SK-N-MC (cell line): ENCODE measurements around the gene AVL9.

Experiments
- DNase-seq: peaks from one replicate; pipeline ENCODE4 v3.0.0-alpha.2; 2011; ENCODE audit warnings: low read depth, low spot score
- H3K27ac ChIP-seq: fragments of 200-600 bp; sonication (generic); 2 replicates; pipeline ENCODE4 v1.5.1; 2016; ENCODE audit warnings: mixed run types
- H3K36me3 ChIP-seq: fragments of 200-600 bp; sonication (generic); 2 replicates; pipeline ENCODE4 v1.6.1; 2017; ENCODE audit warnings: antibody characterized with exemption, low read length, mixed read lengths; ENCODE audit not compliant: insufficient read depth
- H3K4me3 ChIP-seq: fragments of 200-600 bp; sonication (generic); 2 replicates; pipeline ENCODE4 v1.5.1; 2016
- H3K9ac ChIP-seq: fragments of 200-600 bp; sonication (generic); 2 replicates; pipeline ENCODE4 v1.8.0; 2017; ENCODE audit warnings: mixed run types, mixed read lengths; ENCODE audit not compliant: insufficient read length
- H3K9me3 ChIP-seq: fragments of 200-600 bp; sonication (generic); 2 replicates; pipeline ENCODE4 v1.6.1; 2017; ENCODE audit warnings: low read depth, mild to moderate bottlenecking, antibody characterized with exemption, low read length, moderate library complexity, mixed read lengths
- EZH2 ChIP-seq: fragments of 200-600 bp; sonication (generic); IDR thresholded peaks from one replicate; pipeline ENCODE4 v1.6.1; 2017; ENCODE audit warnings: antibody characterized with exemption
- FOXP2 ChIP-seq: optimal IDR thresholded peaks from 2 replicates; pipeline ENCODE3; 2011; ENCODE audit warnings: mild to moderate bottlenecking, moderate library complexity; ENCODE audit not compliant: insufficient read depth; ENCODE audit errors: extremely low read length, control extremely low read depth
- POLR2AphosphoS5 ChIP-seq: IDR thresholded peaks from 2 replicates; pipeline ENCODE4 v1.6.1; 2012; ENCODE audit warnings: mild to moderate bottlenecking, low read depth, low read length, borderline replicate concordance

Gene AVL9

DNA sequence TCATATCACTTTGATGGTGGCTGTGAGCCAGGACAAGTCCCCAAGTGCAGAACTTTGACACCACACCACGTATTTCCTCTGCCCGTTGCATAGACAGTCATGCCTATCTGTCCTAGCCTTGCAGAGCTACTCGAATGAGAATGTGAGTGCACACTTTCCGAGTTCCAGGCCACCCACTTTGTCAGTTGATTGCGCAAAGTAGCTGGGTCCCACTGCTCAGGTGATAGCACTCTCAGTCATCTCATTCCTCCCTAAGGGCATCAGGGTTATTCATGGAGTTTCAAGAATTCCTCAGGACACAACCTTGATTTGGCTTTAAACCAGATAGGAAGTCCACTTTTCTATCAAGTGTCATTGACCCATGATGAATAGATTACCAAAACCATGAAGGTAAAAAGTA is 24.4 kb upstream of the AVL9 start:
- TF ChIP-seq FOXP2: no peak
- H3K9me3 ChIP-seq: no peaks in the 10 kb centered on the region

DNA sequence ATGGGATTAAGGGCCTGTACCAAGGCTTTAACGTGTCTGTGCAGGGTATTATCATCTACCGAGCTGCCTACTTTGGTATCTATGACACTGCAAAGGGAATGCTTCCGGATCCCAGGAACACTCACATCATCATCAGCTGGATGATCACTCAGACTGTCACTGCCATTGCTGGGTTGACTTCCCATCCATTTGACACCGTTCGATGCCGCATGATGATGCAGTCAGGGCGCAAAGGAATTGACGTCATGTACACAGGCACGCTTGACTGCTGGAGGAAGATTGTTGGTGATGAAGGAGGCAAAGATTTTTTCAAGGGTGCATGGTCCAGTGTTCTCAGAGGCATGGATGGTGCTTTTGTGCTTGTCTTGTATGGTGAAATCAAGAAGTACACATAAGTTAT is 23.3 kb upstream of the AVL9 start:
- H3K9me3 ChIP-seq: no peaks in the 10 kb centered on the region
- TF ChIP-seq POLR2AphosphoS5: no peak
- TF ChIP-seq FOXP2: no peak
- TF ChIP-seq EZH2: no peak
- no peaks in the 10 kb centered on the region for H3K36me3 ChIP-seq
- H3K27ac ChIP-seq: no peak overlapping the region
- H3K4me3 ChIP-seq: no peak overlapping the region
- no peak overlapping the region for H3K9ac ChIP-seq
- no peak for DNase-seq

More for the DNA sequence above, 24.4 kb upstream of the AVL9 start:
- H3K27ac ChIP-seq: no peak overlapping the region
- H3K9ac ChIP-seq: no peak overlapping the region
- DNase-seq: no peak
- H3K4me3 ChIP-seq: no peak overlapping the region
- H3K36me3 ChIP-seq: no peaks in the 10 kb centered on the region

GRCh38 chr7:32474008-32474407 is 21.3 kb upstream of the AVL9 start:
- Histone ChIP-seq H3K9ac (no peak overlapping the region), H3K9me3 (no peaks in the 10 kb centered on the region), H3K36me3 (no peaks in the 10 kb centered on the region), H3K4me3 (no peak overlapping the region), H3K27ac (no peak overlapping the region)
- DNase-seq: no peak
- TF ChIP-seq EZH2 (no peak), POLR2AphosphoS5 (no peak), FOXP2 (no peak)

- no peaks in the 10 kb centered on the region for H3K36me3 ChIP-seq
- TF ChIP-seq FOXP2 (no peak), EZH2 (no peak), POLR2AphosphoS5 (no peak)
- H3K9me3 ChIP-seq: no peaks in the 10 kb centered on the region
- H3K27ac ChIP-seq: no peak overlapping the region
- no peak overlapping the region for H3K9ac ChIP-seq
- no peak for DNase-seq
- H3K4me3 ChIP-seq: no peak overlapping the region
Observed at GRCh38 chr7:32476816-32477648, 18.3 kb upstream of the AVL9 start.

DNA sequence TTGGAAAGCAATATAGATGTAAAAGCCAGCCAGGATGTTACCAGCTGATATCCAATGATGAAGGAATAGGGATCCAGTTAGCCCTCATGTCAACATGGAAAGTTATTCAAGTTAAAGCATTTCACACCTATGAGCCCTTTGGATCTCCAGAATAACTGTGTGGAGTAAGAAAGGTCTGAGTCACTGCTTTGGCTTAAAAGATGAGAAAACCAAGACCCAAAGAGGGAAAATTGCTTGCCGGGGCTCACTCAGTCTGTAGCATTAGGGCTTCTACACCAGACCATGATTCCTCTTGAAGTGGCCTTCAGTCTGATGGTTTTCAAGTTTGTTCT is 17.7 kb upstream of the AVL9 start:
- no peak for DNase-seq
- Histone ChIP-seq H3K9me3 (no peaks in the 10 kb centered on the region), H3K9ac (no peak overlapping the region), H3K4me3 (no peak overlapping the region), H3K36me3 (no peaks in the 10 kb centered on the region), H3K27ac (no peak overlapping the region)
- no peak for TF ChIP-seq EZH2
- no peak for TF ChIP-seq FOXP2
- no peak for TF ChIP-seq POLR2AphosphoS5

GRCh38 chr7:32479574-32480200 is 15.6 kb upstream of the AVL9 start:
- DNase-seq: no peak
- no peaks in the 10 kb centered on the region for H3K36me3 ChIP-seq

GRCh38 chr7:32481176-32481575 is 14.1 kb upstream of the AVL9 start:
- no peak overlapping the region for H3K27ac ChIP-seq
- H3K9ac ChIP-seq: no peak overlapping the region
- H3K9me3 ChIP-seq: no peaks in the 10 kb centered on the region
- no peak for DNase-seq
- H3K36me3 ChIP-seq: peaks cover 4% of the 10 kb centered on the region
- H3K4me3 ChIP-seq: no peak overlapping the region
- TF ChIP-seq FOXP2 (no peak), POLR2AphosphoS5 (no peak), EZH2 (no peak)

More at GRCh38 chr7:32479574-32480200, 15.6 kb upstream of the AVL9 start:
- H3K9ac ChIP-seq: no peak overlapping the region
- no peaks in the 10 kb centered on the region for H3K9me3 ChIP-seq
- no peak overlapping the region for H3K27ac ChIP-seq
- H3K4me3 ChIP-seq: no peak overlapping the region
- TF ChIP-seq FOXP2 (no peak), POLR2AphosphoS5 (no peak), EZH2 (no peak)

DNA sequence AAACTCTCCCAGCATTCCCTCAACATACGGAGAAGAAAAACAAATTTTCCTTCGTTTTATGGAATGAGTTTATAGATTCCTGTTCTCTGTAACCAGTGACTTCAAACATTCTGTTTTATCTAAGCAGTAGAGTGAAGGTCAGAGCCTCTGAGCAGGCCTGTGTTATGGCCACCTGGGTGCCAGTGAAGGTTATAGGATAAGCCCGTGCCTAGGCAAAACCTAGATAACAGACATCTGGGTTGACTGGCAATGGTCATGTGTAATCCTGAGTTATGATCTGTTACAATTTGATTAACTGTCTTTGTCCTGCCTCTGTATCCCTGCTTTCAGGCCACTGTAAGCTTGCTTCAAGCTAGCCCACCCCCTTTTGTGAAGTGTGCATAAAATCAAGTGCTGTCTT is 13.4 kb upstream of the AVL9 start:
- TF ChIP-seq FOXP2 (no peak), EZH2 (no peak), POLR2AphosphoS5 (no peak)
- H3K4me3 ChIP-seq: no peak overlapping the region
- H3K9me3 ChIP-seq: no peaks in the 10 kb centered on the region
- H3K27ac ChIP-seq: no peak overlapping the region
- no peak for DNase-seq
- no peak overlapping the region for H3K9ac ChIP-seq
- peaks cover 12% of the 10 kb centered on the region for H3K36me3 ChIP-seq
